Transverse colon (tissue), 4 donors: ENCODE results near the gene VPS26A. TPM values are rescaled to one million over a fixed set of nuclear protein-coding genes. Genes with fewer than 3 reads are reported as not detected.
"Not testable (repeated sequence)": the region's sequence is repeated elsewhere in the genome, so short reads cannot be mapped to it uniquely, and the experiment has no call there.

Experiments used
- DNase-seq: peaks from one replicate; pipeline ENCODE4 v3.0.0-alpha.2; 2019
- H3K27ac ChIP-seq, 4 donors: fragments of 200-600 bp; sonication (generic); 2 replicates each; pipeline ENCODE4 v1.5.1; 2016 to 2018; ENCODE audit warnings: inconsistent platforms in 4 of 4
- H3K27me3 ChIP-seq: fragments of 200-600 bp; sonication (generic); 2 replicates; pipeline ENCODE4 v1.5.1; 2017; ENCODE audit warnings: inconsistent platforms
- H3K36me3 ChIP-seq, 4 donors: fragments of 200-600 bp; sonication (generic); 2 replicates each; pipeline ENCODE4 v1.5.1; 2017 to 2019; ENCODE audit warnings: inconsistent platforms in 4 of 4
- H3K4me1 ChIP-seq, 4 donors: fragments of 200-600 bp; sonication (generic); 2 replicates each; pipeline ENCODE4 v1.5.1; 2017 to 2020; ENCODE audit warnings: inconsistent platforms in 4 of 4
- H3K4me3 ChIP-seq, 4 donors: fragments of 200-600 bp; sonication (generic); 1 replicate in 1 of 4; 2 replicates in 3 of 4; pipeline versions ENCODE4 v1.5.1 to v1.6.1; 2017 to 2019; ENCODE audit warnings: inconsistent platforms in 4 of 4
- H3K9me3 ChIP-seq, 2 donors: fragments of 200-600 bp; sonication (generic); 2 replicates each; pipeline ENCODE4 v1.5.1; 2017 to 2019; ENCODE audit warnings: inconsistent platforms in 2 of 2
- CTCF ChIP-seq, 5 experiments: fragments of 200-600 bp in 3 of 5; fragments of 450-650 bp in 2 of 5; sonication (generic) in 3 of 5; IDR thresholded peaks; 1 replicate in 2 of 5; 2 replicates in 3 of 5; pipeline ENCODE4 v1.5.1; 2016 to 2017; ENCODE audit warnings: antibody characterized with exemption in 5 of 5, inconsistent platforms in 3 of 5, mild to moderate bottlenecking in 2 of 5, moderate library complexity in 1 of 5
- EP300 ChIP-seq: sonication (generic); formaldehyde crosslinking; IDR thresholded peaks from one replicate; pipeline ENCODE4 v1.6.1; 2017; ENCODE audit warnings: antibody characterized with exemption, low read depth
- POLR2A ChIP-seq: fragments of 450-650 bp; IDR thresholded peaks from one replicate; pipeline ENCODE4 v1.6.1; 2016; ENCODE audit warnings: antibody characterized with exemption, mild to moderate bottlenecking, moderate library complexity
- POLR2AphosphoS5 ChIP-seq, 3 donors: sonication (generic); formaldehyde crosslinking; IDR thresholded peaks; one replicate each; pipeline ENCODE4 v1.6.1; 2016; ENCODE audit warnings: antibody characterized with exemption in 3 of 3
- WGBS, 2 donors: methylation state at CpG; one replicate each; pipeline ENCODE4 v1.1.5; 2018; ENCODE audit warnings: low coverage in 1 of 2; 5-methylcytosine and 5-hydroxymethylcytosine counted together
- in situ Hi-C, 4 donors: fragments of 200-750 bp; cut with MboI; loops; one replicate each; pipeline versions ENCODE4 v1.15.0 to v1.15.1; 2017; ENCODE audit warnings: low sequenced_read_pairs in 3 of 4, low pct_ligation_motif_present in 1 of 4, low pct_unique_long_range_greater_than_20kb in 1 of 4
- intact Hi-C: fragments of 100-400 bp; cut with DNase I; formaldehyde crosslinking; loops from one replicate; pipeline ENCODE4 v1.15.1; 2023; ENCODE audit warnings: low total_unique reads
- total RNA-seq, 4 donors: library from RNA; depleted of rRNA; stranded (reverse); fragments of >200 nt; gene quantifications; one replicate each; pipeline ENCODE4 v1.1.0, GENCODE V29; 2016

Gene VPS26A
- total RNA-seq, 4 donors from 2014 or later: 5.4 to 38.7 (median 23.2) TPM

GRCh38 chr10:69130251-69130650 lies 6.3 kb downstream of the VPS26A start:
- no peak for TF ChIP-seq POLR2A
- intact Hi-C loops (no loop called here), in situ Hi-C loops (no loop called here)
- DNase-seq: no peak
- 48 to 70% methylated on average over 1 to 2 of the region's 2 CpGs for WGBS, 2 donors
- H3K9me3 ChIP-seq: no peaks in the 10 kb centered on the region
- H3K27me3 ChIP-seq: no peaks in the 10 kb centered on the region
- H3K27ac ChIP-seq: no peak overlapping the region
- no peak overlapping the region for H3K4me3 ChIP-seq
- peaks cover 0 to 15% (median 5%) of the 10 kb centered on the region in 4 donors for H3K36me3 ChIP-seq
- H3K4me1 ChIP-seq: peaks cover 0 to 37% (median 11%) of the 10 kb centered on the region in 4 donors

GRCh38 chr10:69139961-69140360 lies 16.0 kb downstream of the VPS26A start:
- H3K4me3 ChIP-seq: no peak overlapping the region
- DNase-seq: no peak
- TF ChIP-seq EP300 (no peak), POLR2A (no peak), POLR2AphosphoS5 (IDR thresholded peaks at IDR 0.05) (no peak), CTCF (IDR thresholded peaks at IDR 0.05) (no peak)
- H3K4me1 ChIP-seq: peaks cover 0 to 15% (median 2%) of the 10 kb centered on the region in 4 donors
- in situ Hi-C loops: no loop called here
- intact Hi-C loops: no loop called here
- no peaks in the 10 kb centered on the region for H3K9me3 ChIP-seq
- H3K36me3 ChIP-seq: peaks cover 0 to 24% (median 2%) of the 10 kb centered on the region in 4 donors
- no peaks in the 10 kb centered on the region for H3K27me3 ChIP-seq
- no peak overlapping the region for H3K27ac ChIP-seq
- WGBS, 2 donors: 95 to 100% methylated on average over 1 to 2 of the region's 2 CpGs

GRCh38 chr10:69141304-69141703 lies 17.3 kb downstream of the VPS26A start:
- WGBS, 2 donors: 69% methylated on average over 1 of the region's 1 CpG; no CpG with 5 or more reads in 1 of the 2 donors
- no peak overlapping the region for H3K4me3 ChIP-seq
- no peaks in the 10 kb centered on the region for H3K9me3 ChIP-seq
- TF ChIP-seq EP300 (no peak), CTCF (IDR thresholded peaks at IDR 0.05) (no peak), POLR2AphosphoS5 (IDR thresholded peaks at IDR 0.05) (no peak), POLR2A (no peak)
- no peak for DNase-seq
- H3K4me1 ChIP-seq: peaks cover 0 to 15% (median 2%) of the 10 kb centered on the region in 4 donors
- H3K27ac ChIP-seq: no peak overlapping the region
- H3K36me3 ChIP-seq: peaks cover 0 to 11% (median 0%) of the 10 kb centered on the region in 4 donors
- H3K27me3 ChIP-seq: no peaks in the 10 kb centered on the region
- intact Hi-C loops (no loop called here), in situ Hi-C loops (no loop called here)

- intact Hi-C loops, H3K36me3 ChIP-seq, DNase-seq, H3K27me3 ChIP-seq, H3K9me3 ChIP-seq, H3K27ac ChIP-seq, in situ Hi-C loops, H3K4me3 ChIP-seq: not testable (repeated sequence)
- WGBS, 2 donors: 92 to 100% methylated on average over 3 of the region's 3 CpGs
- peaks cover 0 to 17% (median 2%) of the 10 kb centered on the region in 4 donors for H3K4me1 ChIP-seq
Measured at GRCh38 chr10:69142074-69142473, 18.1 kb downstream of the VPS26A start.

GRCh38 chr10:69142983-69143382 lies 19.0 kb downstream of the VPS26A start:
- WGBS, 2 donors: 24 to 48% methylated on average over 3 of the region's 3 CpGs
- H3K4me1 ChIP-seq: peaks cover 0 to 21% (median 5%) of the 10 kb centered on the region in 4 donors
- in situ Hi-C loops: no loop called here
- no peaks in the 10 kb centered on the region for H3K36me3 ChIP-seq
- TF ChIP-seq POLR2AphosphoS5 (IDR thresholded peaks at IDR 0.05): no peak
- TF ChIP-seq CTCF (IDR thresholded peaks at IDR 0.05): no peak
- TF ChIP-seq POLR2A: no peak
- TF ChIP-seq EP300: no peak
- no peak overlapping the region for H3K27ac ChIP-seq
- intact Hi-C loops: no loop called here
- H3K4me3 ChIP-seq: no peak overlapping the region
- no peaks in the 10 kb centered on the region for H3K27me3 ChIP-seq
- no peak for DNase-seq
- no peaks in the 10 kb centered on the region for H3K9me3 ChIP-seq
